GM12878 (cell line): ENCODE results near the gene PRSS35. TPM values are rescaled to one million over a fixed set of nuclear protein-coding genes. Genes with fewer than 3 reads are reported as not detected.

Source experiments
- ATAC-seq: fragments of 200-7000 bp; cut with Tn5 transposase; 3 replicates; pipeline ENCODE4 v1.9.1; 2020; ENCODE audit warnings: mild to moderate bottlenecking, moderate library complexity
- BruUV-seq: library from RNA; stranded (reverse); fragments of 400-500 nt; replicated peaks from 2 replicates; lab custom pipeline; 2021; lab: Mats Ljungman, UMichigan
- CTCF ChIA-PET: fragments of 300-600 bp; sonication (Branson Sonifier 250); formaldehyde crosslinking; extraction: SDS; loops from one replicate; lab custom pipeline; 2021; ENCODE audit warnings: inconsistent platforms; lab: Yijun Ruan, JAX
- POLR2A ChIA-PET: fragments of 350-600 bp; formaldehyde crosslinking; extraction: SDS; loops from one replicate; lab custom pipeline; 2021; ENCODE audit warnings: inconsistent platforms; lab: Charles Lee
- RAD21 ChIA-PET: fragments of 300-600 bp; sonication (Branson Sonifier 250); formaldehyde crosslinking; loops from one replicate; lab custom pipeline; 2023; ENCODE audit warnings: antibody characterized with exemption; ENCODE audit not compliant: unreplicated experiment; lab: Charles Lee
- SMC1A ChIA-PET: fragments of 300-600 bp; sonication (Branson Sonifier 250); formaldehyde crosslinking; loops from one replicate; lab custom pipeline; 2023; ENCODE audit not compliant: unreplicated experiment, uncharacterized antibody; lab: Charles Lee
- DNase-seq: peaks from one replicate; pipeline ENCODE4 v3.0.0-alpha.2; 2011; ENCODE audit warnings: low read depth, low spot score
- FAIRE-seq: peaks from 3 replicates; lab custom pipeline; 2011; peaks lifted over from hg19 to GRCh38; lab: Jason Lieb, UNC
- H2AFZ ChIP-seq: 2 replicates; pipeline ENCODE4 v1.6.0; 2011; ENCODE audit warnings: low read depth, low read length, control low read depth; ENCODE audit not compliant: control insufficient read depth
- H3K27ac ChIP-seq: 2 replicates; pipeline ENCODE4 v1.5.1; 2011; ENCODE audit warnings: control low read depth; ENCODE audit not compliant: control insufficient read depth, insufficient read depth
- H3K27me3 ChIP-seq, 2 experiments: replicated peaks in 1 of 2; 2 replicates each; pipeline versions ENCODE4 v1.6.0 to v1.6.1; 2011; ENCODE audit warnings: low read length in 1 of 2; ENCODE audit not compliant: control insufficient read depth in 2 of 2, insufficient read depth in 2 of 2
- H3K36me3 ChIP-seq, 2 experiments: 2 replicates each; pipeline ENCODE4 v1.5.1; 2011; ENCODE audit warnings: low read length in 1 of 2; ENCODE audit not compliant: control insufficient read depth in 2 of 2, insufficient read depth in 2 of 2
- H3K4me1 ChIP-seq: 2 replicates; pipeline ENCODE4 v1.6.1; 2011; ENCODE audit warnings: mild to moderate bottlenecking, low read length, moderate library complexity, mixed read lengths; ENCODE audit not compliant: control insufficient read depth, insufficient read depth
- H3K4me2 ChIP-seq: 2 replicates; pipeline ENCODE4 v1.6.0; 2011; ENCODE audit warnings: control low read depth; ENCODE audit not compliant: control insufficient read depth, insufficient read depth
- H3K4me3 ChIP-seq: fragments of 200-600 bp; sonication (generic); 2 replicates; pipeline ENCODE4 v1.5.1; 2016
- H3K79me2 ChIP-seq: 2 replicates; pipeline ENCODE4 v1.6.0; 2011; ENCODE audit warnings: low read length; ENCODE audit not compliant: control insufficient read depth, insufficient read depth
- H3K9ac ChIP-seq: 2 replicates; pipeline ENCODE4 v1.8.0; 2011; ENCODE audit warnings: low read length, control low read depth, mixed read lengths; ENCODE audit not compliant: control insufficient read depth, insufficient read depth
- H3K9me3 ChIP-seq: replicated peaks from 3 replicates; pipeline ENCODE4 v1.5.1; 2011; ENCODE audit warnings: mild to moderate bottlenecking, low read length; ENCODE audit not compliant: control insufficient read depth, insufficient read depth
- H4K20me1 ChIP-seq: 2 replicates; pipeline ENCODE4 v1.6.0; 2011; ENCODE audit not compliant: control insufficient read depth, insufficient read depth
- BCL11A ChIP-seq: IDR thresholded peaks from 2 replicates; pipeline ENCODE4 v1.6.1; 2011; ENCODE audit warnings: low read depth, low read length
- BMI1 ChIP-seq: fragments of 450-650 bp; IDR thresholded peaks from 2 replicates; pipeline ENCODE4 v1.6.1; 2016; ENCODE audit warnings: mild to moderate bottlenecking, moderate library complexity, borderline replicate concordance
- CHD1 ChIP-seq: IDR thresholded peaks from 2 replicates; pipeline ENCODE4 v1.6.1; 2012; ENCODE audit warnings: low read depth, low read length, improper control_type of control experiment
- EP300 ChIP-seq, 2 experiments: fragments of 150-350 bp in 1 of 2; IDR thresholded peaks; 2 replicates each; pipeline ENCODE4 v1.6.1; 2011 to 2012; ENCODE audit warnings: low read depth in 2 of 2, low read length in 2 of 2, borderline replicate concordance in 1 of 2, improper control_type of control experiment in 1 of 2, inconsistent platforms in 1 of 2; ENCODE audit not compliant: control insufficient read depth in 1 of 2
- EZH2 ChIP-seq: IDR thresholded peaks from 2 replicates; pipeline ENCODE4 v1.6.1; 2012; ENCODE audit warnings: low read depth, mild to moderate bottlenecking, control low read depth, inconsistent platforms, low read length, borderline replicate concordance; ENCODE audit not compliant: control insufficient read depth
- FOS ChIP-seq: IDR thresholded peaks from 3 replicates; pipeline ENCODE4 v1.6.1; 2011; ENCODE audit warnings: borderline replicate concordance; ENCODE audit not compliant: insufficient read length; ENCODE audit errors: extremely low read depth
- HDAC2 ChIP-seq: fragments of 200-600 bp; sonication (generic); IDR thresholded peaks from 2 replicates; pipeline ENCODE4 v1.6.1; 2017
- IKZF2 ChIP-seq, 2 experiments: fragments of 450-650 bp; IDR thresholded peaks; 2 replicates each; pipeline ENCODE4 v1.6.1; 2017; ENCODE audit warnings: mild to moderate bottlenecking in 2 of 2, moderate library complexity in 2 of 2
- JUND ChIP-seq: IDR thresholded peaks from 2 replicates; pipeline ENCODE4 v1.6.1; 2012; ENCODE audit warnings: low read depth, mild to moderate bottlenecking, low read length, improper control_type of control experiment, moderate library complexity
- MEF2A ChIP-seq: IDR thresholded peaks from 2 replicates; pipeline ENCODE4 v1.6.1; 2011; ENCODE audit warnings: low read depth, mild to moderate bottlenecking, low read length, moderate library complexity; ENCODE audit not compliant: insufficient read depth
- MLLT1 ChIP-seq: fragments of 450-650 bp; IDR thresholded peaks from 2 replicates; pipeline ENCODE4 v1.6.1; 2016; ENCODE audit warnings: mild to moderate bottlenecking
- NFYA ChIP-seq: IDR thresholded peaks from 2 replicates; pipeline ENCODE4 v1.6.1; 2011; ENCODE audit warnings: low read depth, mild to moderate bottlenecking, low read length, improper control_type of control experiment, borderline replicate concordance
- NR2F1 ChIP-seq: fragments of 450-650 bp; conservative IDR thresholded peaks from 2 replicates; pipeline ENCODE4 v1.6.1; 2017; ENCODE audit warnings: mild to moderate bottlenecking
- RAD51 ChIP-seq: fragments of 450-650 bp; IDR thresholded peaks from 2 replicates; pipeline ENCODE4 v1.6.1; 2016; ENCODE audit warnings: moderate library complexity, mild to moderate bottlenecking, inconsistent platforms
- SRF ChIP-seq, 2 experiments: IDR thresholded peaks; 2 replicates each; pipeline ENCODE4 v1.6.1; 2011; ENCODE audit warnings: low read depth in 2 of 2, low read length in 2 of 2, mild to moderate bottlenecking in 1 of 2, moderate library complexity in 1 of 2
- STAT1 ChIP-seq: fragments of 450-650 bp; conservative IDR thresholded peaks from 2 replicates; pipeline ENCODE4 v1.6.1; 2014; ENCODE audit warnings: antibody characterized with exemption, mild to moderate bottlenecking
- SUZ12 ChIP-seq: fragments of 200-600 bp; sonication (generic); IDR thresholded peaks from one replicate; pipeline ENCODE4 v1.6.1; 2018; ENCODE audit warnings: antibody characterized with exemption, mild to moderate bottlenecking; ENCODE audit not compliant: unreplicated experiment
- WRNIP1 ChIP-seq: IDR thresholded peaks from 2 replicates; pipeline ENCODE4 v1.6.1; 2011; ENCODE audit warnings: low read depth, low read length, improper control_type of control experiment, borderline replicate concordance
- YBX1 ChIP-seq: fragments of 450-650 bp; IDR thresholded peaks from 2 replicates; pipeline ENCODE4 v1.6.1; 2016; ENCODE audit warnings: antibody characterized with exemption
- ZBTB33 ChIP-seq: fragments of 450-650 bp; IDR thresholded peaks from 2 replicates; pipeline ENCODE4 v1.6.1; 2017; ENCODE audit warnings: mild to moderate bottlenecking
- ZNF217 ChIP-seq: fragments of 450-650 bp; IDR thresholded peaks from 2 replicates; pipeline ENCODE4 v1.6.1; 2017; ENCODE audit warnings: antibody characterized with exemption, mild to moderate bottlenecking
- ZSCAN29 ChIP-seq: fragments of 450-650 bp; IDR thresholded peaks from 2 replicates; pipeline ENCODE4 v1.6.1; 2017; ENCODE audit warnings: mild to moderate bottlenecking, moderate library complexity
- WGBS: methylation state at CpG from one replicate; pipeline ENCODE4 v1.1.6; 2016; ENCODE audit warnings: low lambda C conversion rate; ENCODE audit not compliant: insufficient replicate concordance, insufficient coverage; ENCODE audit errors: missing lambda C conversion rate; 5-methylcytosine and 5-hydroxymethylcytosine counted together
- in situ Hi-C: fragments of 300-500 bp; cut with MboI; formaldehyde crosslinking; loops from 9 replicates; pipeline ENCODE4 v1.14.3; 2018; ENCODE audit warnings: mixed read lengths
- intact Hi-C: fragments of 100-400 bp; cut with micrococcal nuclease; formaldehyde crosslinking; loops from one replicate; pipeline ENCODE4 v1.14.2; 2022; ENCODE audit not compliant: unreplicated experiment
- polyA plus RNA-seq, 11 experiments: library from polyadenylated mRNA; depleted of rRNA in 4 of 11; unstranded in 6 of 11; stranded (reverse) in 5 of 11; fragments of >200 nt; fragmentation: Nextera tagmentation in 4 of 11; fragmentation: Illumina TruSeq in 1 of 11; extraction: Ambion mirVana in 4 of 11; extraction: Trizol in 1 of 11; gene quantifications; 1 replicate in 1 of 11; 2 replicates in 10 of 11; pipeline versions ENCODE4 v1.2.1 to v1.2.3, GENCODE V29; 2011 to 2016; ENCODE audit warnings: inconsistent platforms in 2 of 11, missing spikeins in 2 of 11, low read depth in 1 of 11
- total RNA-seq, 4 experiments: library from RNA; depleted of rRNA in 3 of 4; stranded (reverse); fragments of >200 nt in 3 of 4; fragmentation: Illumina TruSeq in 1 of 4; extraction: Trizol in 1 of 4; gene quantifications; 2 replicates each; pipeline versions ENCODE4 v1.2.1 to v1.2.3, GENCODE V29; 2013 to 2021

Gene PRSS35
- total and polyA plus RNA-seq, 10 of the 15 experiments (the other 5 are each of a cell fraction or from before 2014, with no cell fraction given) = not detected

GRCh38 chr6:83472767-83473166 is 39.6 kb upstream of the PRSS35 start (continued):
- TF ChIP-seq WRNIP1 = no peak
- TF ChIP-seq RAD51 = no peak
- TF ChIP-seq IKZF2 (IDR thresholded peaks at IDR 0.05) = no peak
- TF ChIP-seq NR2F1 = no peak
- TF ChIP-seq BCL11A = no peak
- no peak for TF ChIP-seq JUND

- SMC1A ChIA-PET = interaction anchor here (0.8 kb wide), 1 partner anchor 234 kb away, joined by 3 read pairs; no protein-coding TSS in a partner anchor
- WGBS = 31% methylated on average over 4 of the region's 4 CpGs
- CTCF ChIA-PET = no interaction called here
- TF ChIP-seq JUND (no peak), MEF2A (no peak), NFYA (no peak), EP300 (IDR thresholded peaks at IDR 0.05; ENCODE audit: borderline replicate concordance in 1 of 2, control insufficient read depth in 1 of 2, low read depth in 2 of 2, low read length in 2 of 2) (no peak), HDAC2 (no peak), YBX1 (no peak), BMI1 (no peak), STAT1 (no peak), ZNF217 (no peak), SRF (IDR thresholded peaks at IDR 0.05; ENCODE audit: low read depth in 2 of 2, low read length in 2 of 2) (no peak), ZBTB33 (no peak), EZH2 (no peak), CHD1 (no peak), FOS (no peak), MLLT1 (no peak), NR2F1 (no peak), ZSCAN29 (no peak), SUZ12 (no peak)
These were observed 38.0 kb upstream of the PRSS35 start for GRCh38 chr6:83474309-83474708.

More at GRCh38 chr6:83474309-83474708, 38.0 kb upstream of the PRSS35 start:
- no peak overlapping the region for H3K27ac ChIP-seq
- POLR2A ChIA-PET = no interaction called here
- H3K9ac ChIP-seq = no peak overlapping the region
- H3K9me3 ChIP-seq = no peaks in the 10 kb centered on the region
- no peaks in the 10 kb centered on the region for H3K36me3 ChIP-seq
- H3K4me3 ChIP-seq = no peak overlapping the region
- ATAC-seq (no peak), FAIRE-seq (no peak), DNase-seq (no peak)
- H3K4me1 ChIP-seq = no peaks in the 10 kb centered on the region
- intact Hi-C loops = no loop called here
- RAD21 ChIA-PET = no interaction called here
- no TSS peak for BruUV-seq
- in situ Hi-C loops = no loop called here
- no peaks in the 10 kb centered on the region for H4K20me1 ChIP-seq
- H3K4me2 ChIP-seq = no peak overlapping the region
- H3K79me2 ChIP-seq = no peaks in the 10 kb centered on the region
- H3K27me3 ChIP-seq = no peaks in the 10 kb centered on the region
- no peak overlapping the region for H2AFZ ChIP-seq
